ENCODE measurements around the gene ZNF609. TPM values are rescaled to one million over a fixed set of nuclear protein-coding genes. Genes with fewer than 3 reads are reported as not detected.
"Not testable (repeated sequence)": the region's sequence is repeated elsewhere in the genome, so short reads cannot be mapped to it uniquely, and the experiment has no call there.

The ZNF609 gene
- total RNA-seq, 1 donor from 2014 or later: 75.3 TPM

GRCh38 chr15:64635499-64636495 lies 175.4 kb downstream of the ZNF609 start:
- Mint-ChIP-seq H3K4me3 (ENCODE audit: low read depth) (peak overlapping the region; percentile 3), H3K27me3 (no peaks in the 10 kb centered on the region), H3K9me3 (ENCODE audit: low read depth) (peaks cover 4% of the 10 kb centered on the region), H3K4me1 (ENCODE audit: low read depth) (peaks cover 57% of the 10 kb centered on the region), H3K36me3 (ENCODE audit: insufficient read depth) (peaks cover 16% of the 10 kb centered on the region), H3K27ac (peak overlapping the region; percentile 97)
- DNase-seq (ENCODE audit: low spot score, unreplicated experiment): no peak
- TF ChIP-seq, protein P1, sequence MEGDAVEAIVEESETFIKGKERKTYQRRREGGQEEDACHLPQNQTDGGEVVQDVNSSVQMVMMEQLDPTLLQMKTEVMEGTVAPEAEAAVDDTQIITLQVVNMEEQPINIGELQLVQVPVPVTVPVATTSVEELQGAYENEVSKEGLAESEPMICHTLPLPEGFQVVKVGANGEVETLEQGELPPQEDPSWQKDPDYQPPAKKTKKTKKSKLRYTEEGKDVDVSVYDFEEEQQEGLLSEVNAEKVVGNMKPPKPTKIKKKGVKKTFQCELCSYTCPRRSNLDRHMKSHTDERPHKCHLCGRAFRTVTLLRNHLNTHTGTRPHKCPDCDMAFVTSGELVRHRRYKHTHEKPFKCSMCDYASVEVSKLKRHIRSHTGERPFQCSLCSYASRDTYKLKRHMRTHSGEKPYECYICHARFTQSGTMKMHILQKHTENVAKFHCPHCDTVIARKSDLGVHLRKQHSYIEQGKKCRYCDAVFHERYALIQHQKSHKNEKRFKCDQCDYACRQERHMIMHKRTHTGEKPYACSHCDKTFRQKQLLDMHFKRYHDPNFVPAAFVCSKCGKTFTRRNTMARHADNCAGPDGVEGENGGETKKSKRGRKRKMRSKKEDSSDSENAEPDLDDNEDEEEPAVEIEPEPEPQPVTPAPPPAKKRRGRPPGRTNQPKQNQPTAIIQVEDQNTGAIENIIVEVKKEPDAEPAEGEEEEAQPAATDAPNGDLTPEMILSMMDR (IDR thresholded peaks at IDR 0.05; ENCODE audit: unreplicated experiment): no peak

DNA sequence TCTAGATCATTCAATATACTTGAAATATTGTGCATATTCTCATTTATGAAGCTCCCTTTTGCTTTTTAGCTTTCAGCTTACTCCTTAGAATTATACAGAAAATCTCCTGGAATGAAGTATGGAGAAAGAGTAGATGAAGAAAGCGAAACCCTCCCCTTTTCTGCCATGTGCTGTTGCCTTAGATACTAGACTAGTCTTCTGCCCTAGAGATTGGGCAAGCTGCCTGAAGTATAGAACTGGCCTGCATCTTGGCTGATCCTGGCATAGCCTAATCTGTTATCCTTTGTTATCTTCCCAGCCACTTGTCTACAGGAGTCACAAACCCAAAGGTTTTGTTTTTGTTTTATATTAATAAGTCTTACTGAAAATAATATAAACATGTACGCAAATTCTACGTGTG lies 176.2 kb downstream of the ZNF609 start:
- TF ChIP-seq, protein P1 (IDR thresholded peaks at IDR 0.05; ENCODE audit: unreplicated experiment): no peak
- Mint-ChIP-seq H3K4me1 (ENCODE audit: low read depth) (peaks cover 52% of the 10 kb centered on the region), H3K27ac (peak overlapping the region; percentile 97), H3K36me3 (ENCODE audit: insufficient read depth) (peaks cover 13% of the 10 kb centered on the region), H3K27me3 (no peaks in the 10 kb centered on the region), H3K9me3 (ENCODE audit: low read depth) (peaks cover 4% of the 10 kb centered on the region), H3K4me3 (ENCODE audit: low read depth) (no peak overlapping the region)
- DNase-seq (ENCODE audit: low spot score, unreplicated experiment): no peak

GRCh38 chr15:64637412-64637811 lies 177.0 kb downstream of the ZNF609 start:
- Mint-ChIP-seq H3K4me1 (ENCODE audit: low read depth) (peaks cover 52% of the 10 kb centered on the region), H3K27me3 (no peaks in the 10 kb centered on the region), H3K9me3 (ENCODE audit: low read depth) (peaks cover 4% of the 10 kb centered on the region), H3K27ac (peak overlapping the region; percentile 82), H3K36me3 (ENCODE audit: insufficient read depth) (peaks cover 13% of the 10 kb centered on the region), H3K4me3 (ENCODE audit: low read depth) (no peak overlapping the region)
- TF ChIP-seq, protein P1 (IDR thresholded peaks at IDR 0.05; ENCODE audit: unreplicated experiment): no peak
- no peak for DNase-seq (ENCODE audit: low spot score, unreplicated experiment)

- DNase-seq (ENCODE audit: low spot score, unreplicated experiment); H3K4me3 Mint-ChIP-seq (ENCODE audit: low read depth); H3K27me3 Mint-ChIP-seq; H3K9me3 Mint-ChIP-seq (ENCODE audit: low read depth): not testable (repeated sequence)
- Mint-ChIP-seq H3K4me1 (ENCODE audit: low read depth) (peaks cover 48% of the 10 kb centered on the region), H3K36me3 (ENCODE audit: insufficient read depth) (peaks cover 16% of the 10 kb centered on the region), H3K27ac (peak overlapping the region; percentile 92)
Measured at GRCh38 chr15:64639744-64640143, 179.4 kb downstream of the ZNF609 start.

DNA sequence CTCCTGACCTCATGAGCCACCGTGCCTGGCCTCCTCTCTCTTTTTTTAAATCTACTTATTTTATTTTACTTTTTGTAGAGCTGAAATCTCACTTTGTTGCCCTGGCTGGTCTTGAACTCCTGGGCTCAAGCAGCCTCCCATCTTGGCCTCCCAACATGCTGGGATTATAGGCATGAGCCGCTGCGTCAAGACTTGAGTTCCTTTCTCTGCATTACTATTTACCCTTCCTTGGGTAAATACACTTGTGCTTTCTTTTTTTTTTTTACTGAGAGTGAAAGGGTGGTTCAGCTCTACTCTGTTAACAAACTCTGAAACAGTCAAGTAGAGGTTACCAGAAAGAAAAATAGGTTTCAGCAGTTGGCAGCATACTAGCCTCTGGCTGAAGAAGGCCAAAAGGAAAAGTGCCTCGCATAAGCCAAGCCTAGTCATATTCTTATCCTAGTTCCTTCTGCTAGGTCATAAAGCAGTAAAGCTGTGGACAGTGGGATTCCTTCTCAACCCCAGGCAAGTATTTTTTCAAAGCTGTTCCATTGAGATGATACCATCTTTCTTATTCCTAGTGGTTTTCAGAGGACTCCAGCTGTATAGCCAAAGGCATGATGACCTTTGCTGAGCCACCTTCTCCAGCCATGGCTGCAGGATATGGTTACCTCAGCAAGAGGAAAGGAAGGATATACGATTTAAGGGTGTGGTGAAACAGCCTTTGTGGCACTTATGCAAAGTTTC lies 179.9 kb downstream of the ZNF609 start:
- peak overlapping the region; percentile 24 for H3K4me3 Mint-ChIP-seq (ENCODE audit: low read depth)
- DNase-seq (ENCODE audit: low spot score, unreplicated experiment): no peak
- H3K4me1 Mint-ChIP-seq (ENCODE audit: low read depth): peaks cover 43% of the 10 kb centered on the region
- TF ChIP-seq, protein P1 (IDR thresholded peaks at IDR 0.05; ENCODE audit: unreplicated experiment): no peak
- peak overlapping the region; percentile 92 for H3K27ac Mint-ChIP-seq
- H3K9me3 Mint-ChIP-seq (ENCODE audit: low read depth): peaks cover 4% of the 10 kb centered on the region
- no peaks in the 10 kb centered on the region for H3K27me3 Mint-ChIP-seq
- H3K36me3 Mint-ChIP-seq (ENCODE audit: insufficient read depth): peaks cover 16% of the 10 kb centered on the region

Data from progenitor cell of endocrine pancreas (in vitro differentiated cells).